Measurements from ENCODE around the gene TSPAN9.

GRCh38 chr12:3257411-3257810 is 180.2 kb downstream of the TSPAN9 start:
- TF ChIP-seq CTCF (IDR thresholded peaks at IDR 0.05) (no peak), POLR2AphosphoS5 (IDR thresholded peaks at IDR 0.05) (no peak), POLR2A (IDR thresholded peaks at IDR 0.05; ENCODE audit: low read depth) (no peak)
